ENCODE results near the gene ANKRD30B.
"Not testable (repeated sequence)": the region's sequence is repeated elsewhere in the genome, so short reads cannot be mapped to it uniquely, and the experiment has no call there.

The ANKRD30B gene

DNA sequence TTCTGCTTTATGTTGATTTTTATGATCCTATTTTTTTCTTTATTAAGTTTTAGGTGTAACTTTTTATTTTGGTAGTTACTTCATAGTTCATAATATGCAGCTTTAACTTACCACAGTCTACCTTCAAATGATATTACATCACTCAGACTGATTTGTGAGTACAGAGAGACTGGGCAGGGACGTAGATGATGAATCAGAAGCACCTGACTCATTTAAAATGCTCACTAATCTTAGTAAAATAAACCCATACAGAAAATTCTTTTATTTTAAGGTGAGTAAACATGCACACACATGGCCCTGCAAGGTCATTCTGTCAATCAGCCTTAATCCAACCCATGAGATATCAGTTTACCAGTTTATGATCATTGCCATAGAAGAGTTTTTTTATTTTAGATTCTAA is 8.9 kb upstream of the ANKRD30B start:
- H3K27ac ChIP-seq (ENCODE audit: low read length, poor library complexity, severe bottlenecking); H3K23ac ChIP-seq (ENCODE audit: low read length in 2 of 2); H2BK120ac ChIP-seq (ENCODE audit: low read depth, low read length); H3K18ac ChIP-seq (ENCODE audit: low read depth in 1 of 2, low read length in 2 of 2); H3K4ac ChIP-seq (ENCODE audit: low read depth in 1 of 2, low read length in 2 of 2); H2BK5ac ChIP-seq (ENCODE audit: low read depth, low read length, poor library complexity, severe bottlenecking); H3K9ac ChIP-seq (ENCODE audit: low read length); H3K27me3 ChIP-seq (ENCODE audit: control insufficient read depth in 1 of 2, insufficient read depth in 1 of 2, low read length in 2 of 2); H4K91ac ChIP-seq (ENCODE audit: low read length); H3K4me2 ChIP-seq (ENCODE audit: low read length, poor library complexity, severe bottlenecking); H3K36me3 ChIP-seq (ENCODE audit: control insufficient read depth in 1 of 2, insufficient read depth in 2 of 2, low read depth in 1 of 2, low read length in 2 of 2); H4K8ac ChIP-seq (ENCODE audit: low read length); H3K9me3 ChIP-seq (ENCODE audit: control insufficient read depth, low read length); H2BK12ac ChIP-seq (ENCODE audit: low read length in 2 of 2); H2AFZ ChIP-seq (ENCODE audit: low read depth, low read length); H3K4me3 ChIP-seq (ENCODE audit: insufficient read depth in 1 of 2, low read depth in 1 of 2, low read length in 2 of 2); DNase-seq; H2AK5ac ChIP-seq (ENCODE audit: low read length, severe bottlenecking); H2BK15ac ChIP-seq (ENCODE audit: low read depth, poor library complexity, severe bottlenecking); H3K14ac ChIP-seq (ENCODE audit: low read length in 2 of 2); H3K79me1 ChIP-seq (replicated peaks; ENCODE audit: low read length, poor library complexity, severe bottlenecking); H3K4me1 ChIP-seq (ENCODE audit: control insufficient read depth, insufficient read depth, low read depth, low read length): not testable (repeated sequence)
- WGBS = no CpG with 5 or more reads among the region's 1 CpG

DNA sequence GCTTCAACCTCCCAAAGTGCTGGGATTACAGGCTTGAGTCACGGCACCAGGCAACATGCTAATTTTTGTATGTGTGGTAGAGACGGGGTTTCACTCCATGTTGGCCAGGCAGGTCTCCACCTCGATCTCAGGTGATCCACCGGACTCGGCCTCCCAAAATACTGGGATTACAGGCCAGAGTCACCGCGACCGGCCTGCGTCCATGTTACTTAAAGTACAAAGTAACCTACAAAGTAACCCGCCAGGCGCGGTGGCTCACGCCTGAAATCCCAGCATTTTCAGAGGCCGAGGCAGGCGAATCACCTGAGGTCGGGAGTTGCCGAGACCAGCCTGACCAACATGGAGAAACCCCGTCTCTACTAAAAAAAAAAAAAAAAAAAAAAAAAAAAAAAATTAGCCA is 1.1 kb upstream of the ANKRD30B start:
- Histone ChIP-seq H3K9ac (ENCODE audit: low read length) (no peak overlapping the region), H2BK120ac (ENCODE audit: low read depth, low read length) (no peak overlapping the region), H3K36me3 (ENCODE audit: control insufficient read depth in 1 of 2, insufficient read depth in 2 of 2, low read depth in 1 of 2, low read length in 2 of 2) (no peaks in the 10 kb centered on the region), H3K27ac (ENCODE audit: low read length, poor library complexity, severe bottlenecking) (no peak overlapping the region), H3K27me3 (ENCODE audit: control insufficient read depth in 1 of 2, insufficient read depth in 1 of 2, low read length in 2 of 2) (peaks cover 0 to 8% of the 10 kb centered on the region in 2 experiments), H3K79me1 (replicated peaks; ENCODE audit: low read length, poor library complexity, severe bottlenecking) (no peaks in the 10 kb centered on the region), H3K18ac (ENCODE audit: low read depth in 1 of 2, low read length in 2 of 2) (no peak overlapping the region), H2BK12ac (ENCODE audit: low read length in 2 of 2) (no peak overlapping the region), H4K8ac (ENCODE audit: low read length) (no peak overlapping the region), H2BK15ac (ENCODE audit: low read depth, poor library complexity, severe bottlenecking) (no peak overlapping the region), H3K9me3 (ENCODE audit: control insufficient read depth, low read length) (no peaks in the 10 kb centered on the region), H3K4me3 (ENCODE audit: insufficient read depth in 1 of 2, low read depth in 1 of 2, low read length in 2 of 2) (no peak overlapping the region), H3K4me2 (ENCODE audit: low read length, poor library complexity, severe bottlenecking) (no peak overlapping the region), H3K4me1 (ENCODE audit: control insufficient read depth, insufficient read depth, low read depth, low read length) (no peaks in the 10 kb centered on the region), H2BK5ac (ENCODE audit: low read depth, low read length, poor library complexity, severe bottlenecking) (no peak overlapping the region), H3K23ac (ENCODE audit: low read length in 2 of 2) (no peak overlapping the region), H4K91ac (ENCODE audit: low read length) (no peak overlapping the region), H3K4ac (ENCODE audit: low read depth in 1 of 2, low read length in 2 of 2) (no peak overlapping the region), H2AK5ac (ENCODE audit: low read length, severe bottlenecking) (no peak overlapping the region), H2AFZ (ENCODE audit: low read depth, low read length) (no peak overlapping the region), H3K14ac (ENCODE audit: low read length in 2 of 2) (no peak overlapping the region)
- 94% methylated on average over 13 of the region's 18 CpGs for WGBS
- DNase-seq = no peak

- WGBS = 89% methylated on average over 7 of the region's 15 CpGs
- Histone ChIP-seq H3K79me1 (replicated peaks; ENCODE audit: low read length, poor library complexity, severe bottlenecking) (no peaks in the 10 kb centered on the region), H3K14ac (ENCODE audit: low read length in 2 of 2) (no peak overlapping the region), H3K4me2 (ENCODE audit: low read length, poor library complexity, severe bottlenecking) (no peak overlapping the region), H4K91ac (ENCODE audit: low read length) (no peak overlapping the region), H3K9ac (ENCODE audit: low read length) (no peak overlapping the region), H3K4me3 (ENCODE audit: insufficient read depth in 1 of 2, low read depth in 1 of 2, low read length in 2 of 2) (no peak overlapping the region), H3K18ac (ENCODE audit: low read depth in 1 of 2, low read length in 2 of 2) (no peak overlapping the region), H3K4ac (ENCODE audit: low read depth in 1 of 2, low read length in 2 of 2) (no peak overlapping the region), H3K9me3 (ENCODE audit: control insufficient read depth, low read length) (no peaks in the 10 kb centered on the region), H3K27me3 (ENCODE audit: control insufficient read depth in 1 of 2, insufficient read depth in 1 of 2, low read length in 2 of 2) (peaks cover 0 to 8% of the 10 kb centered on the region in 2 experiments), H3K27ac (ENCODE audit: low read length, poor library complexity, severe bottlenecking) (no peak overlapping the region), H2BK12ac (ENCODE audit: low read length in 2 of 2) (no peak overlapping the region), H4K8ac (ENCODE audit: low read length) (no peak overlapping the region), H2BK15ac (ENCODE audit: low read depth, poor library complexity, severe bottlenecking) (no peak overlapping the region), H3K36me3 (ENCODE audit: control insufficient read depth in 1 of 2, insufficient read depth in 2 of 2, low read depth in 1 of 2, low read length in 2 of 2) (no peaks in the 10 kb centered on the region), H3K23ac (ENCODE audit: low read length in 2 of 2) (no peak overlapping the region), H3K4me1 (ENCODE audit: control insufficient read depth, insufficient read depth, low read depth, low read length) (no peaks in the 10 kb centered on the region), H2BK5ac (ENCODE audit: low read depth, low read length, poor library complexity, severe bottlenecking) (no peak overlapping the region), H2BK120ac (ENCODE audit: low read depth, low read length) (no peak overlapping the region), H2AFZ (ENCODE audit: low read depth, low read length) (no peak overlapping the region), H2AK5ac (ENCODE audit: low read length, severe bottlenecking) (no peak overlapping the region)
- DNase-seq = no peak
Observed at GRCh38 chr18:14748496-14748895, 524 bp downstream of the ANKRD30B start.

GRCh38 chr18:14763566-14763965 is 15.6 kb downstream of the ANKRD30B start:
- not testable (repeated sequence) for H2AK5ac ChIP-seq (ENCODE audit: low read length, severe bottlenecking); H3K4me2 ChIP-seq (ENCODE audit: low read length, poor library complexity, severe bottlenecking); H3K4ac ChIP-seq (ENCODE audit: low read depth in 1 of 2, low read length in 2 of 2)

More at GRCh38 chr18:14763566-14763965, 15.6 kb downstream of the ANKRD30B start:
- not testable (repeated sequence) for H4K8ac ChIP-seq (ENCODE audit: low read length); H4K91ac ChIP-seq (ENCODE audit: low read length); H2BK15ac ChIP-seq (ENCODE audit: low read depth, poor library complexity, severe bottlenecking); H3K27ac ChIP-seq (ENCODE audit: low read length, poor library complexity, severe bottlenecking); H3K14ac ChIP-seq (ENCODE audit: low read length in 2 of 2); H3K9me3 ChIP-seq (ENCODE audit: control insufficient read depth, low read length); H2BK120ac ChIP-seq (ENCODE audit: low read depth, low read length); DNase-seq; H3K18ac ChIP-seq (ENCODE audit: low read depth in 1 of 2, low read length in 2 of 2); H2BK12ac ChIP-seq (ENCODE audit: low read length in 2 of 2); H3K36me3 ChIP-seq (ENCODE audit: control insufficient read depth in 1 of 2, insufficient read depth in 2 of 2, low read depth in 1 of 2, low read length in 2 of 2); H3K9ac ChIP-seq (ENCODE audit: low read length); H3K4me3 ChIP-seq (ENCODE audit: insufficient read depth in 1 of 2, low read depth in 1 of 2, low read length in 2 of 2); H3K23ac ChIP-seq (ENCODE audit: low read length in 2 of 2); H2AFZ ChIP-seq (ENCODE audit: low read depth, low read length); H2BK5ac ChIP-seq (ENCODE audit: low read depth, low read length, poor library complexity, severe bottlenecking); H3K79me1 ChIP-seq (replicated peaks; ENCODE audit: low read length, poor library complexity, severe bottlenecking); H3K4me1 ChIP-seq (ENCODE audit: control insufficient read depth, insufficient read depth, low read depth, low read length); H3K27me3 ChIP-seq (ENCODE audit: control insufficient read depth in 1 of 2, insufficient read depth in 1 of 2, low read length in 2 of 2)
- WGBS = 60% methylated on average over 5 of the region's 5 CpGs
